ENCODE results near the gene GATA2. TPM values are rescaled to one million over a fixed set of nuclear protein-coding genes. Genes with fewer than 3 reads are reported as not detected.

The GATA2 gene
- total and polyA plus RNA-seq, 2 of the 8 experiments (the other 6 are each of a cell fraction or from before 2014, with no cell fraction given) = 0.03 to 0.30 TPM

- Histone ChIP-seq H2AK5ac (ENCODE audit: low read depth, low read length) (no peak overlapping the region), H2AFZ (ENCODE audit: low read length) (no peak overlapping the region), H3K79me2 (ENCODE audit: control insufficient read depth in 1 of 2, insufficient read depth in 2 of 2, low read length in 2 of 2) (no peaks in the 10 kb centered on the region), H2BK15ac (ENCODE audit: low read length) (no peak overlapping the region), H3K23me2 (ENCODE audit: low read depth, low read length) (peaks cover 18% of the 10 kb centered on the region; the same call in 1 of the 2 replicates), H3K9ac (replicated peaks in 1 of 4; ENCODE audit: extremely low read depth in 1 of 4, low read depth in 3 of 4, low read length in 3 of 4) (no peak overlapping the region), H2BK12ac (ENCODE audit: low read depth, low read length) (0 out of 2 replicates have a peak overlapping the region, but pooled peaks have one; percentile 68), H3K27ac (ENCODE audit: low read depth, low read length) (no peak overlapping the region), H3K4me1 (replicated peaks in 1 of 4; ENCODE audit: control insufficient read depth in 3 of 4, insufficient read depth in 4 of 4, low read length in 3 of 4) (peaks cover 0 to 71% (median 43%) of the 10 kb centered on the region in 4 experiments; a peak in 6 of 7 replicates), H3K4me3 (ENCODE audit: extremely low read depth in 1 of 4, insufficient read depth in 2 of 4, low read depth in 3 of 4, low read length in 4 of 4) (peak overlapping the region in 1 of 4 experiments; percentile 50; a peak in 4 of 8 replicates), H3K14ac (ENCODE audit: insufficient read length) (no peak overlapping the region), H3K9me3 (ENCODE audit: insufficient read depth in 2 of 2, low read depth in 1 of 2, low read length in 1 of 2) (no peaks in the 10 kb centered on the region; a peak in 1 of 4 replicates), H3K27me3 (replicated peaks in 1 of 4; ENCODE audit: control insufficient read depth in 3 of 4, extremely low read depth in 1 of 4, insufficient read depth in 3 of 4, low read length in 3 of 4) (peaks cover 98 to 100% (median 99%) of the 10 kb centered on the region in 4 experiments), H2BK20ac (ENCODE audit: low read length) (no peak overlapping the region), H3K79me1 (ENCODE audit: low read depth, low read length) (no peaks in the 10 kb centered on the region), H3K4me2 (ENCODE audit: insufficient read depth in 1 of 2, low read depth in 2 of 2, low read length in 2 of 2) (peak overlapping the region; percentile 60 to 63), H4K20me1 (replicated peaks in 1 of 2; ENCODE audit: control insufficient read depth in 1 of 2, insufficient read depth in 2 of 2, low read length in 2 of 2) (peaks cover 7 to 28% of the 10 kb centered on the region in 2 experiments), H3K23ac (ENCODE audit: insufficient read length) (no peak overlapping the region), H2BK5ac (ENCODE audit: low read depth, low read length) (no peak overlapping the region), H2BK120ac (replicated peaks; ENCODE audit: low read depth, low read length) (no peak overlapping the region), H4K91ac (replicated peaks; ENCODE audit: insufficient read length, low read length) (no peak overlapping the region), H4K8ac (ENCODE audit: extremely low read depth, insufficient read depth, low read length) (peak overlapping the region; percentile 82; the same call in 1 of the 2 replicates), H4K5ac (ENCODE audit: insufficient read length, low read depth, low read length) (no peak overlapping the region), H3K36me3 (ENCODE audit: control insufficient read depth in 2 of 4, insufficient read depth in 4 of 4, low read length in 3 of 4) (peaks cover 0 to 11% (median 0%) of the 10 kb centered on the region in 4 experiments; a peak in 1 of 8 replicates), H3K56ac (replicated peaks; ENCODE audit: insufficient read length, low read depth, low read length) (no peak overlapping the region), H3K18ac (ENCODE audit: extremely low read depth, low read length) (no peak overlapping the region; the same call in 1 of the 2 replicates), H3K4ac (replicated peaks; ENCODE audit: insufficient read length, low read depth, low read length) (no peak overlapping the region)
- DNase-seq (ENCODE audit: low read depth in 1 of 2, low spot score in 2 of 2) = no peak
- no peak for FAIRE-seq
- 2% methylated on average over 59 of the region's 70 CpGs; no CpG with 5 or more reads in 1 of the 2 experiments for WGBS, 2 experiments (ENCODE audit: extremely low coverage in 1 of 2, insufficient coverage in 1 of 2, insufficient read length in 1 of 2, insufficient replicate concordance in 2 of 2, low coverage in 1 of 2, low lambda C conversion rate in 2 of 2, missing lambda C conversion rate in 1 of 2)
- CTCF ChIA-PET (ENCODE audit: partially characterized antibody) = interaction anchor here (1.3 to 2.3 kb wide), 3 partner anchors 10 to 68 kb away, joined by 3 to 13 read pairs (median 6); no protein-coding TSS in a partner anchor
- POLR2A ChIA-PET (ENCODE audit: partially characterized antibody) = interaction anchor here (0.8 to 2.3 kb wide), 2 partner anchors 9 to 100 kb away, joined by 3 to 12 read pairs; no protein-coding TSS in a partner anchor
- TF ChIP-seq EGR1 (IDR thresholded peaks at IDR 0.05; ENCODE audit: borderline replicate concordance, low read depth, low read length) = 0 out of 2 replicates have a peak, but pooled peaks have one; percentile 2
- TF ChIP-seq RNF2 (IDR thresholded peaks at IDR 0.05; ENCODE audit: borderline replicate concordance, low read depth, low read length, missing control alignments, poor library complexity, severe bottlenecking) = peak; percentile 100
- TF ChIP-seq SUZ12 (IDR thresholded peaks at IDR 0.05; ENCODE audit: low read length) = peak; percentile 89
- TF ChIP-seq SIN3A (conservative IDR thresholded peaks at IDR 0.05 in 1 of 2, IDR thresholded peaks at IDR 0.05 in 1 of 2; ENCODE audit: low read depth in 1 of 2, low read length in 2 of 2) = no peak
- TF ChIP-seq CBX8 (IDR thresholded peaks at IDR 0.05; ENCODE audit: borderline replicate concordance, low read depth, low read length) = peak; percentile 100
- no peak for TF ChIP-seq FOSL1 (IDR thresholded peaks at IDR 0.05; ENCODE audit: insufficient read depth, low read depth, low read length)
- TF ChIP-seq YY1 (IDR thresholded peaks at IDR 0.05; ENCODE audit: low read depth, low read length) = no peak
- TF ChIP-seq EZH2 (IDR thresholded peaks at IDR 0.05; ENCODE audit: low read depth, low read length, severe bottlenecking) = peak; percentile 96
- TF ChIP-seq CTBP2 (IDR thresholded peaks at IDR 0.05; ENCODE audit: borderline replicate concordance, insufficient read depth, insufficient read length, low read length) = peak; percentile 68
- TF ChIP-seq SAP30 (IDR thresholded peaks at IDR 0.05; ENCODE audit: insufficient read depth, insufficient replicate concordance, low read length) = no peak
Observed at GRCh38 chr3:128491941-128492670, 895 bp downstream of the GATA2 start.
